Osteocyte (in vitro differentiated cells): ENCODE results near the gene PPP1R26. TPM values are rescaled to one million over a fixed set of nuclear protein-coding genes. Genes with fewer than 3 reads are reported as not detected.
"Not testable (repeated sequence)": the region's sequence is repeated elsewhere in the genome, so short reads cannot be mapped to it uniquely, and the experiment has no call there.

Experiments used
- DNase-seq: peaks from one replicate; pipeline ENCODE4 v3.0.0; 2021; ENCODE audit warnings: mixed read lengths; ENCODE audit not compliant: unreplicated experiment; ENCODE audit errors: extremely low spot score
- H3K27ac Mint-ChIP-seq: one replicate; pipeline ENCODE4 v1.8.0; 2021; ENCODE audit warnings: mild to moderate bottlenecking, mixed read lengths; ENCODE audit not compliant: unreplicated experiment
- H3K27me3 Mint-ChIP-seq: one replicate; pipeline ENCODE4 v1.8.0; 2021; ENCODE audit warnings: mixed read lengths; ENCODE audit not compliant: unreplicated experiment
- H3K36me3 Mint-ChIP-seq: one replicate; pipeline ENCODE4 v1.8.0; 2021; ENCODE audit warnings: mixed read lengths; ENCODE audit not compliant: unreplicated experiment
- H3K4me1 Mint-ChIP-seq: one replicate; pipeline ENCODE4 v1.8.0; 2021; ENCODE audit warnings: mixed read lengths; ENCODE audit not compliant: unreplicated experiment
- H3K4me3 Mint-ChIP-seq: one replicate; pipeline ENCODE4 v1.8.0; 2021; ENCODE audit warnings: mild to moderate bottlenecking, moderate library complexity, mixed read lengths; ENCODE audit not compliant: unreplicated experiment
- H3K9me3 Mint-ChIP-seq: one replicate; pipeline ENCODE4 v1.8.0; 2021; ENCODE audit warnings: mixed read lengths; ENCODE audit not compliant: unreplicated experiment
- total RNA-seq: library from RNA; stranded (reverse); gene quantifications from 2 replicates; pipeline ENCODE4 v1.2.1, GENCODE V29; 2021
- TF ChIP-seq, protein P1 (sequence below): fragments of 200-600 bp; sonication (generic); IDR thresholded peaks from 2 replicates; pipeline ENCODE4 v1.5.0; 2021; ENCODE audit warnings: antibody characterized with exemption, mild to moderate bottlenecking, moderate library complexity

PPP1R26 gene
- total RNA-seq, 1 donor from 2014 or later, result 21.1 TPM

GRCh38 chr9:135531096-135531495 lies 51.5 kb downstream of the PPP1R26 start:
- no peaks in the 10 kb centered on the region for H3K27me3 Mint-ChIP-seq
- no peak overlapping the region for H3K4me3 Mint-ChIP-seq
- H3K9me3 Mint-ChIP-seq, result no peaks in the 10 kb centered on the region
- TF ChIP-seq, protein P1, sequence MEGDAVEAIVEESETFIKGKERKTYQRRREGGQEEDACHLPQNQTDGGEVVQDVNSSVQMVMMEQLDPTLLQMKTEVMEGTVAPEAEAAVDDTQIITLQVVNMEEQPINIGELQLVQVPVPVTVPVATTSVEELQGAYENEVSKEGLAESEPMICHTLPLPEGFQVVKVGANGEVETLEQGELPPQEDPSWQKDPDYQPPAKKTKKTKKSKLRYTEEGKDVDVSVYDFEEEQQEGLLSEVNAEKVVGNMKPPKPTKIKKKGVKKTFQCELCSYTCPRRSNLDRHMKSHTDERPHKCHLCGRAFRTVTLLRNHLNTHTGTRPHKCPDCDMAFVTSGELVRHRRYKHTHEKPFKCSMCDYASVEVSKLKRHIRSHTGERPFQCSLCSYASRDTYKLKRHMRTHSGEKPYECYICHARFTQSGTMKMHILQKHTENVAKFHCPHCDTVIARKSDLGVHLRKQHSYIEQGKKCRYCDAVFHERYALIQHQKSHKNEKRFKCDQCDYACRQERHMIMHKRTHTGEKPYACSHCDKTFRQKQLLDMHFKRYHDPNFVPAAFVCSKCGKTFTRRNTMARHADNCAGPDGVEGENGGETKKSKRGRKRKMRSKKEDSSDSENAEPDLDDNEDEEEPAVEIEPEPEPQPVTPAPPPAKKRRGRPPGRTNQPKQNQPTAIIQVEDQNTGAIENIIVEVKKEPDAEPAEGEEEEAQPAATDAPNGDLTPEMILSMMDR, result no peak
- peak; percentile 81 for DNase-seq
- H3K4me1 Mint-ChIP-seq, result no peaks in the 10 kb centered on the region
- H3K27ac Mint-ChIP-seq, result no peak overlapping the region
- no peaks in the 10 kb centered on the region for H3K36me3 Mint-ChIP-seq

DNA sequence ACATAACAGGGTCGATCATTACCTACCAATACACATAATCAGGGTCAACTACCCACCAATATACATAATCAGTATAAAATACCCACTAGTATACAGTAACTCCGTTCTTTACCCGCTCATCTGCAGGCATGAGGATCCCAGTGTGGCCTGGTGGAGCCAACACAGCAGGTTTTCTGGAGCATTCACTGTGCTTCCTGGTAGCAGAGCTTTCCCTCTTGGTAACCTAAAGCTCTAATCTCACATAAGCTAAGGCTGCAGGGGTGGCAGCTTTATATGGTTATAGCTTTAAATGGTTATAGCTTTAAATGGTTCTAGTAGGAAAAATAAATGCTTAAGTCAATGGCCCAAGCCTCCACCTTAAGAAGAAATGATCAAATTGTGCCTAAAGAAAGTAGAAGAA lies 53.5 kb downstream of the PPP1R26 start:
- H3K4me3 Mint-ChIP-seq, result no peak overlapping the region
- no peaks in the 10 kb centered on the region for H3K4me1 Mint-ChIP-seq
- no peak overlapping the region for H3K27ac Mint-ChIP-seq
- TF ChIP-seq, protein P1, result no peak
- no peak for DNase-seq
- no peaks in the 10 kb centered on the region for H3K36me3 Mint-ChIP-seq
- H3K9me3 Mint-ChIP-seq, result no peaks in the 10 kb centered on the region
- H3K27me3 Mint-ChIP-seq, result peaks cover 4% of the 10 kb centered on the region

DNA sequence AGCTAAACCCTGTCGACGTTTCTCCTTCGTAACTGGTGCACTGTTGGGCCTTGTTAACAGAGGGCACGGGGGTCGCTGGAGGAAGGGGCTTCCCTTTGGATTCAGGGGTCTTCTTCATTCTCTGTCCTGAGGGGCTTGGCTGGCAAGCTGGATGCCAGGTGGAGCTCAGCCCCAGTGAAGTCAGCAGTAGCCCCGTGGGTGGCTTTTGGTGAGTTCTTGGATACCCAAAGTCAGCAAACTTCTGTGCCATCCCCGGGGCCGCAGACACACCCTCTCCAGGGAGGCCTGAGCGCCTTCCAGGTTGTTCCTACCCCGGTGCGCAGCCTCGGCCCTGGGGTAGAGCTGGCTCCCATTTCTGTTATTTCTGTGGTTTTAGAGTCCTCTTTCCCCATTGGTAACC lies 54.1 kb downstream of the PPP1R26 start:
- Mint-ChIP-seq H3K27ac (no peak overlapping the region), H3K27me3 (peaks cover 8% of the 10 kb centered on the region), H3K9me3 (no peaks in the 10 kb centered on the region), H3K4me3 (no peak overlapping the region), H3K36me3 (no peaks in the 10 kb centered on the region), H3K4me1 (no peaks in the 10 kb centered on the region)
- DNase-seq, result peak; percentile 79
- TF ChIP-seq, protein P1, result no peak

DNA sequence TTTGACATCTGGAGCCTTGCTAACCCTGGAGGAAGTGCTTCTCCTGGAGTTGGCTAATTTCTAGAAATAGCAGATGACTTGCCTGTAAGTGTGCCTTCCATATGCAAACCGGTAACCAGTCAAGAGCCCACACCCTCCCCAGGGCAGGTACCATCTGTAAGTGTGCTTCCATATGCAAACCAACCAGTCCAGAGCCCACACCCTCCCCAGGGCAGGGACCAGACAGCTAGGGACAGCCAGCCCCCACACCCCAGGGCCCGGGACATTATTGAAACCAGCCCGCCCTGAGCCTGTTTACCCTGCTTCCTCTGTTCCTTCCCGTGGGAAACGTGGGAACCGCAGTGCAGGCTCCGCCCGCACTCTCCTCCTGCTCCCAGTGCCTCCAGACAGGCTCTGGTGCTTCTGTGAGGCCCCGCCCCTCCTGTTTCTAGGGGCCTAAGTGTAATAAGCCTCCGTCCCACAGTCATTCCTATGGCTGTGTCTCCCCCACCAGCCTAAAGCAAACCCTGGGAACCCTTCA lies 54.7 kb downstream of the PPP1R26 start:
- DNase-seq, H3K36me3 Mint-ChIP-seq, H3K9me3 Mint-ChIP-seq, H3K27ac Mint-ChIP-seq, H3K4me3 Mint-ChIP-seq, H3K4me1 Mint-ChIP-seq: not testable (repeated sequence)
- H3K27me3 Mint-ChIP-seq, result peaks cover 11% of the 10 kb centered on the region

DNA sequence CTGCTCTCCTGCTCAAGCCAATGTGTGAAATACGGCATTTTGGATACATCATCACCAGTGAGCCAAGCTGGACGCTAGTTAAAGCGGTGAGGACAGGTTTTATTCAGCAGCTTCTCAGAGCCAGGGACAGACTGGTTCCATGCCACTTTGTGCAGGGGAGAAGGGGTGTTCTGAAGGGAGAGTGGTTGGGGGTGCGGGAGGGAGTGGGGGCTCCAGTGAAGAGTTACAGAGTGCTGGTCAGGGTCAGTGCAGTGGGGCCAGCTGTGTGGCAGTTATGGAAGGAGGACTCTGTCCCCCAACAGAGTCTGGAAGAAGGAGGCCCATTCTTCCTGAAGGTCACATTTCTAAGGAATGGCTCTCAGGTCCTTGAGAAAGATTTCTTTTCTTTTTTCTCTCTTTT lies 55.2 kb downstream of the PPP1R26 start:
- H3K4me1 Mint-ChIP-seq, H3K27ac Mint-ChIP-seq, H3K9me3 Mint-ChIP-seq, H3K36me3 Mint-ChIP-seq, DNase-seq, H3K4me3 Mint-ChIP-seq: not testable (repeated sequence)
- H3K27me3 Mint-ChIP-seq, result peaks cover 13% of the 10 kb centered on the region

DNA sequence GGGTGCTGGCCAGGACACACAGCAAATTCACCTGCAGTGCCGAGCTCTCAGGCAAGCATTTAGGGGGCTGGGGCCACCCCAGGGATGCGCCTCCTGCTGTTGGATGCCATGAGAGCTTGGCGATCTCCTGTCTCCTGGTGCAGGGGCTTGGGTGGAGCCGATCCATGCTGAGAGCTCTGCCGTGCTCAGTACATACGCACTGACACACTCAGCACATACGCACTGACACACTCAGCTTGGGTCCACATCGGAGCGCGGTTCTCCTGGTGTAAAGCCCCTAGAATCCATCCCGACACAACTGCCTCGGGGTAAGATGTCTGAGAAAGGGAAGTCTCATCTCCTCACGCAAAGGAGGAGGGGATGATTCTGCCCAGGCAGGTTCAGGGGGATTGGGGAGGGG lies 56.0 kb downstream of the PPP1R26 start:
- H3K9me3 Mint-ChIP-seq, H3K36me3 Mint-ChIP-seq, H3K4me3 Mint-ChIP-seq, H3K27ac Mint-ChIP-seq, H3K4me1 Mint-ChIP-seq: not testable (repeated sequence)
- H3K27me3 Mint-ChIP-seq, result peaks cover 13% of the 10 kb centered on the region
- peak; percentile 75 for DNase-seq

- Mint-ChIP-seq H3K4me1 (no peaks in the 10 kb centered on the region), H3K4me3 (no peak overlapping the region), H3K27me3 (peaks cover 15% of the 10 kb centered on the region), H3K27ac (no peak overlapping the region), H3K9me3 (no peaks in the 10 kb centered on the region), H3K36me3 (no peaks in the 10 kb centered on the region)
- DNase-seq, result no peak
- TF ChIP-seq, protein P1, result no peak
These were observed 56.6 kb downstream of the PPP1R26 start for GRCh38 chr9:135536216-135536615.
